ENCODE results near the gene FSTL3. TPM values are rescaled to one million over a fixed set of nuclear protein-coding genes. Genes with fewer than 3 reads are reported as not detected.

FSTL3 gene
- total RNA-seq, 1 experiment from 2014 or later: 29.1 TPM

DNA sequence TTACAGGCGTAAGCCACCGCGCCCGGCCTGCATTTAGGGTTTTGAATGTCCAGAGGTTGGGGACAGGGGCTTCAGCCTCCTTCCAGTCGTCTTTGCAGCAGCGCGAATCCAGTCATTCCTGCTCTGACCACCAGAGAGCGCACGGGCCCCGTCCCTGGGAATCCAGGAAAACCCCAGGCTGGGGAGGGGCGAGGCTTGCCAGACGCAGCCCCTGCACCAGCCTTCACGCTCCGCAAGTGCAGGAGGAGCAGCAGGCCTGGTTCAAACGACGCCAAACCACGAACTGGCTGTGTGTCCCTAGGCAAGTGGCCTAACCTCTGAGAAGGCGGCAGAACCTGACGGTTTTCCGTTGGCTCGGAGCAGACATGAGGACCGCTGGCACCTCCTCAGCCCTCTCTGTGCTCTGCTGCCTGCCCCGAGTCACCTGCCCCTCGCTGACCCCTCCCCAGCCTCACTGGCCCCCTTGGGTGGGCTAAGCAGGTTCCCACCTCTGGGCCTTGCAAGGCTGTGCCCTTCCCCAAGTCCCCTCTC is 11.2 kb upstream of the FSTL3 start:
- intact Hi-C loops (cut with micrococcal nuclease): loop anchor here (1.0 kb wide), 1 partner anchor 69 kb away; no protein-coding TSS in a partner anchor
- H3K4me1 ChIP-seq (ENCODE audit: control insufficient read depth in 1 of 2, insufficient read depth in 2 of 2, low read length in 2 of 2): peaks cover 18 to 35% of the 10 kb centered on the region in 2 experiments
- POLR2A ChIA-PET: no interaction called here
- TF ChIP-seq EZH2 (IDR thresholded peaks at IDR 0.05): no peak
- TF ChIP-seq CEBPB (IDR thresholded peaks at IDR 0.05; ENCODE audit: low read depth): no peak
- TF ChIP-seq, protein P1, sequence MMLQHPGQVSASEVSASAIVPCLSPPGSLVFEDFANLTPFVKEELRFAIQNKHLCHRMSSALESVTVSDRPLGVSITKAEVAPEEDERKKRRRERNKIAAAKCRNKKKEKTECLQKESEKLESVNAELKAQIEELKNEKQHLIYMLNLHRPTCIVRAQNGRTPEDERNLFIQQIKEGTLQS (IDR thresholded peaks at IDR 0.05): no peak
- TF ChIP-seq CBX3 (IDR thresholded peaks at IDR 0.05; ENCODE audit: low read depth): no peak
- no peak for TF ChIP-seq SP1 (IDR thresholded peaks at IDR 0.05; ENCODE audit: low read depth)
- TF ChIP-seq, protein P2, sequence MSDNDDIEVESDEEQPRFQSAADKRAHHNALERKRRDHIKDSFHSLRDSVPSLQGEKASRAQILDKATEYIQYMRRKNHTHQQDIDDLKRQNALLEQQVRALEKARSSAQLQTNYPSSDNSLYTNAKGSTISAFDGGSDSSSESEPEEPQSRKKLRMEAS (IDR thresholded peaks at IDR 0.05): no peak; the same call in 1 of the 2 replicates
- TF ChIP-seq FOSL1 (IDR thresholded peaks at IDR 0.05; ENCODE audit: low read depth): no peak
- TF ChIP-seq, protein P3, sequence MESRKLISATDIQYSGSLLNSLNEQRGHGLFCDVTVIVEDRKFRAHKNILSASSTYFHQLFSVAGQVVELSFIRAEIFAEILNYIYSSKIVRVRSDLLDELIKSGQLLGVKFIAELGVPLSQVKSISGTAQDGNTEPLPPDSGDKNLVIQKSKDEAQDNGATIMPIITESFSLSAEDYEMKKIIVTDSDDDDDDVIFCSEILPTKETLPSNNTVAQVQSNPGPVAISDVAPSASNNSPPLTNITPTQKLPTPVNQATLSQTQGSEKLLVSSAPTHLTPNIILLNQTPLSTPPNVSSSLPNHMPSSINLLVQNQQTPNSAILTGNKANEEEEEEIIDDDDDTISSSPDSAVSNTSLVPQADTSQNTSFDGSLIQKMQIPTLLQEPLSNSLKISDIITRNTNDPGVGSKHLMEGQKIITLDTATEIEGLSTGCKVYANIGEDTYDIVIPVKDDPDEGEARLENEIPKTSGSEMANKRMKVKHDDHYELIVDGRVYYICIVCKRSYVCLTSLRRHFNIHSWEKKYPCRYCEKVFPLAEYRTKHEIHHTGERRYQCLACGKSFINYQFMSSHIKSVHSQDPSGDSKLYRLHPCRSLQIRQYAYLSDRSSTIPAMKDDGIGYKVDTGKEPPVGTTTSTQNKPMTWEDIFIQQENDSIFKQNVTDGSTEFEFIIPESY (IDR thresholded peaks at IDR 0.05; ENCODE audit: extremely low read depth, insufficient replicate concordance, low read length): no peak
- no peak for TF ChIP-seq SIN3A (IDR thresholded peaks at IDR 0.05; ENCODE audit: low read depth)
- no peak for TF ChIP-seq POLR2AphosphoS5 (IDR thresholded peaks at IDR 0.05; ENCODE audit: low read depth, low read length)
- no peak for TF ChIP-seq EGR1 (IDR thresholded peaks at IDR 0.05; ENCODE audit: low read depth)
- no peak for TF ChIP-seq ZFX (IDR thresholded peaks at IDR 0.05)
- TF ChIP-seq ELF1 (IDR thresholded peaks at IDR 0.05; ENCODE audit: borderline replicate concordance, low read depth): no peak
- TF ChIP-seq ZNF274 (IDR thresholded peaks at IDR 0.05; ENCODE audit: low read depth, low read length): no peak
- TF ChIP-seq EZH2phosphoT487 (IDR thresholded peaks at IDR 0.05; ENCODE audit: borderline replicate concordance): no peak
- TF ChIP-seq TCF7L2 (IDR thresholded peaks at IDR 0.05; ENCODE audit: borderline replicate concordance, extremely low read depth, insufficient read depth, insufficient read length): peak; percentile 33
- TF ChIP-seq POLR2A (IDR thresholded peaks at IDR 0.05; ENCODE audit: borderline replicate concordance, extremely low read depth, insufficient read depth, insufficient read length): no peak
- TF ChIP-seq YY1 (IDR thresholded peaks at IDR 0.05; ENCODE audit: extremely low read depth, insufficient replicate concordance, low read depth, low read length): peak; percentile 22
- TF ChIP-seq RAD21 (IDR thresholded peaks at IDR 0.05; ENCODE audit: low read depth): peak; percentile 98
- TF ChIP-seq, protein P4, sequence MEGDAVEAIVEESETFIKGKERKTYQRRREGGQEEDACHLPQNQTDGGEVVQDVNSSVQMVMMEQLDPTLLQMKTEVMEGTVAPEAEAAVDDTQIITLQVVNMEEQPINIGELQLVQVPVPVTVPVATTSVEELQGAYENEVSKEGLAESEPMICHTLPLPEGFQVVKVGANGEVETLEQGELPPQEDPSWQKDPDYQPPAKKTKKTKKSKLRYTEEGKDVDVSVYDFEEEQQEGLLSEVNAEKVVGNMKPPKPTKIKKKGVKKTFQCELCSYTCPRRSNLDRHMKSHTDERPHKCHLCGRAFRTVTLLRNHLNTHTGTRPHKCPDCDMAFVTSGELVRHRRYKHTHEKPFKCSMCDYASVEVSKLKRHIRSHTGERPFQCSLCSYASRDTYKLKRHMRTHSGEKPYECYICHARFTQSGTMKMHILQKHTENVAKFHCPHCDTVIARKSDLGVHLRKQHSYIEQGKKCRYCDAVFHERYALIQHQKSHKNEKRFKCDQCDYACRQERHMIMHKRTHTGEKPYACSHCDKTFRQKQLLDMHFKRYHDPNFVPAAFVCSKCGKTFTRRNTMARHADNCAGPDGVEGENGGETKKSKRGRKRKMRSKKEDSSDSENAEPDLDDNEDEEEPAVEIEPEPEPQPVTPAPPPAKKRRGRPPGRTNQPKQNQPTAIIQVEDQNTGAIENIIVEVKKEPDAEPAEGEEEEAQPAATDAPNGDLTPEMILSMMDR (IDR thresholded peaks at IDR 0.05 in 2 of 3, conservative IDR thresholded peaks at IDR 0.05 in 1 of 3; ENCODE audit: borderline replicate concordance in 1 of 3, insufficient read depth in 1 of 3, low read depth in 2 of 3, low read length in 2 of 3): peak; percentile 84 to 93 (median 92)
- no peak for TF ChIP-seq SRF (IDR thresholded peaks at IDR 0.05; ENCODE audit: low read depth)

More for the DNA sequence above, 11.2 kb upstream of the FSTL3 start:
- RAD21 ChIA-PET (ENCODE audit: low non-redundant PET in 1 of 2, low total read pairs in 2 of 2, uncharacterized antibody in 2 of 2, unreplicated experiment in 2 of 2): interaction anchor here (0.6 to 0.7 kb wide), 3 partner anchors 19 to 69 kb away, joined by 3 to 11 read pairs (median 10); no protein-coding TSS in a partner anchor
- no peaks in the 10 kb centered on the region for H3K9me3 ChIP-seq (ENCODE audit: control insufficient read depth in 1 of 2, insufficient read depth in 1 of 2, low read depth in 1 of 2, low read length in 2 of 2)
- peak overlapping the region; percentile 17 to 24; a peak in 3 of 4 replicates for H3K4me3 ChIP-seq (replicated peaks in 1 of 2; ENCODE audit: low read depth in 1 of 2, low read length in 2 of 2)
- DNase-seq (ENCODE audit: low read depth, low spot score) (peak; percentile 55), ATAC-seq (peak; percentile 52)
- peaks cover 5% of the 10 kb centered on the region; the same call in 1 of the 2 replicates for H4K20me1 ChIP-seq (ENCODE audit: insufficient read depth)
- CTCF ChIA-PET: no interaction called here
- H2AFZ ChIP-seq (ENCODE audit: low read depth, low read length, poor library complexity, severe bottlenecking): peak overlapping the region; percentile 10
- H3K27me3 ChIP-seq (ENCODE audit: insufficient read depth, low read length): no peaks in the 10 kb centered on the region
- peak overlapping the region; percentile 83; the same call in 1 of the 2 replicates for H3K9ac ChIP-seq (ENCODE audit: low read length)
- H3K79me2 ChIP-seq (ENCODE audit: insufficient read depth, low read length): peaks cover 30% of the 10 kb centered on the region
- H3K36me3 ChIP-seq (ENCODE audit: control insufficient read depth in 1 of 2, insufficient read depth in 2 of 2, low read length in 2 of 2): peaks cover 0 to 6% of the 10 kb centered on the region in 2 experiments; a peak in 1 of 4 replicates
- H3K4me2 ChIP-seq (ENCODE audit: low read length): peak overlapping the region; percentile 99
- H3K9me2 ChIP-seq (ENCODE audit: insufficient read depth): no peaks in the 10 kb centered on the region
- H3K27ac ChIP-seq (ENCODE audit: low read depth, low read length): peak overlapping the region; percentile 99; the same call in 1 of the 2 replicates
- no TSS peak for BruUV-seq (replicated peaks)
